Endothelial cell (in vitro differentiated cells): ENCODE results near the gene CHEK2. TPM values are rescaled to one million over a fixed set of nuclear protein-coding genes. Genes with fewer than 3 reads are reported as not detected.

Experiments used
- DNase-seq: peaks from one replicate; pipeline ENCODE4 v3.0.0; 2021; ENCODE audit warnings: low spot score
- H3K27ac Mint-ChIP-seq: one replicate; pipeline ENCODE4 v1.8.0; 2021; ENCODE audit warnings: mixed read lengths, inconsistent platforms; ENCODE audit not compliant: unreplicated experiment
- H3K27me3 Mint-ChIP-seq: one replicate; pipeline ENCODE4 v1.8.0; 2021; ENCODE audit warnings: mild to moderate bottlenecking, moderate library complexity, mixed read lengths, inconsistent platforms; ENCODE audit not compliant: unreplicated experiment
- H3K36me3 Mint-ChIP-seq: one replicate; pipeline ENCODE4 v1.8.0; 2021; ENCODE audit warnings: mild to moderate bottlenecking, low read depth, mixed read lengths, inconsistent platforms; ENCODE audit not compliant: unreplicated experiment
- H3K4me1 Mint-ChIP-seq: one replicate; pipeline ENCODE4 v1.8.0; 2021; ENCODE audit warnings: mild to moderate bottlenecking, mixed read lengths, inconsistent platforms; ENCODE audit not compliant: unreplicated experiment
- H3K4me3 Mint-ChIP-seq: one replicate; pipeline ENCODE4 v1.8.0; 2021; ENCODE audit warnings: mild to moderate bottlenecking, mixed read lengths, inconsistent platforms; ENCODE audit not compliant: unreplicated experiment
- H3K9me3 Mint-ChIP-seq: one replicate; pipeline ENCODE4 v1.8.0; 2021; ENCODE audit warnings: mixed read lengths, inconsistent platforms; ENCODE audit not compliant: unreplicated experiment
- CTCF ChIP-seq: fragments of 200-600 bp; sonication (generic); IDR thresholded peaks from one replicate; pipeline ENCODE4 v1.5.0; 2021; ENCODE audit warnings: antibody characterized with exemption; ENCODE audit not compliant: unreplicated experiment
- total RNA-seq: library from RNA; stranded (reverse); fragmentation: NEBNext Ultra II Directional; extraction: Animal tissue kit (Norgen Biotek cat#: 25700); gene quantifications from one replicate; pipeline ENCODE4 v1.2.1, GENCODE V29; 2021; ENCODE audit not compliant: unreplicated experiment

The CHEK2 gene
- total RNA-seq, 1 donor from 2014 or later: 11.2 TPM

- no peak overlapping the region for H3K27ac Mint-ChIP-seq
- TF ChIP-seq CTCF: no peak
- H3K36me3 Mint-ChIP-seq: peaks cover 16% of the 10 kb centered on the region
- no peaks in the 10 kb centered on the region for H3K4me1 Mint-ChIP-seq
- DNase-seq: no peak
- H3K9me3 Mint-ChIP-seq: no peaks in the 10 kb centered on the region
- no peak overlapping the region for H3K4me3 Mint-ChIP-seq
- H3K27me3 Mint-ChIP-seq: no peaks in the 10 kb centered on the region
These were observed 38.7 kb upstream of the CHEK2 start for GRCh38 chr22:28780296-28780695.

GRCh38 chr22:28779833-28780232 lies 38.2 kb upstream of the CHEK2 start:
- TF ChIP-seq CTCF: no peak
- no peaks in the 10 kb centered on the region for H3K4me1 Mint-ChIP-seq
- H3K27me3 Mint-ChIP-seq: no peaks in the 10 kb centered on the region
- H3K9me3 Mint-ChIP-seq: no peaks in the 10 kb centered on the region
- no peak overlapping the region for H3K27ac Mint-ChIP-seq
- H3K4me3 Mint-ChIP-seq: no peak overlapping the region
- H3K36me3 Mint-ChIP-seq: peaks cover 16% of the 10 kb centered on the region
- DNase-seq: no peak

- H3K4me1 Mint-ChIP-seq: peaks cover 5% of the 10 kb centered on the region
- no peak for TF ChIP-seq CTCF
- peak overlapping the region; percentile 16 for H3K4me3 Mint-ChIP-seq
- H3K9me3 Mint-ChIP-seq: no peaks in the 10 kb centered on the region
- H3K27me3 Mint-ChIP-seq: peaks cover 1% of the 10 kb centered on the region
- no peak overlapping the region for H3K27ac Mint-ChIP-seq
- peaks cover 6% of the 10 kb centered on the region for H3K36me3 Mint-ChIP-seq
- DNase-seq: no peak
These were observed 32.8 kb upstream of the CHEK2 start for GRCh38 chr22:28774378-28774777.

GRCh38 chr22:28773461-28773867 lies 31.8 kb upstream of the CHEK2 start:
- no peak for TF ChIP-seq CTCF
- peak overlapping the region; percentile 97 for H3K4me3 Mint-ChIP-seq
- H3K36me3 Mint-ChIP-seq: peaks cover 6% of the 10 kb centered on the region
- peaks cover 1% of the 10 kb centered on the region for H3K27me3 Mint-ChIP-seq
- no peaks in the 10 kb centered on the region for H3K9me3 Mint-ChIP-seq
- peak overlapping the region; percentile 93 for H3K27ac Mint-ChIP-seq
- H3K4me1 Mint-ChIP-seq: peaks cover 5% of the 10 kb centered on the region
- DNase-seq: no peak

GRCh38 chr22:28772633-28773460 lies 31.2 kb upstream of the CHEK2 start, which contains the start of gene CCDC117:
CCDC117 (plus strand) TSS chr22:28772695; CDS start chr22:28772850, 155 bp downstream.
- Mint-ChIP-seq H3K27me3 (peaks cover 1% of the 10 kb centered on the region), H3K36me3 (peaks cover 6% of the 10 kb centered on the region), H3K4me1 (peaks cover 5% of the 10 kb centered on the region), H3K9me3 (no peaks in the 10 kb centered on the region), H3K27ac (peak within 1 kb of the TSS; percentile 93), H3K4me3 (peak within 1 kb of the TSS; percentile 97)
- peak; percentile 88 for DNase-seq
- TF ChIP-seq CTCF: peak; percentile 32
